ENCODE measurements around the gene ZNF341. TPM values are rescaled to one million over a fixed set of nuclear protein-coding genes. Genes with fewer than 3 reads are reported as not detected.
A peak's percentile ranks its signal among the peaks of the same experiment; 100 is the strongest.

The ZNF341 gene
- total RNA-seq, 1 donor from 2014 or later: 5.3 TPM

DNA sequence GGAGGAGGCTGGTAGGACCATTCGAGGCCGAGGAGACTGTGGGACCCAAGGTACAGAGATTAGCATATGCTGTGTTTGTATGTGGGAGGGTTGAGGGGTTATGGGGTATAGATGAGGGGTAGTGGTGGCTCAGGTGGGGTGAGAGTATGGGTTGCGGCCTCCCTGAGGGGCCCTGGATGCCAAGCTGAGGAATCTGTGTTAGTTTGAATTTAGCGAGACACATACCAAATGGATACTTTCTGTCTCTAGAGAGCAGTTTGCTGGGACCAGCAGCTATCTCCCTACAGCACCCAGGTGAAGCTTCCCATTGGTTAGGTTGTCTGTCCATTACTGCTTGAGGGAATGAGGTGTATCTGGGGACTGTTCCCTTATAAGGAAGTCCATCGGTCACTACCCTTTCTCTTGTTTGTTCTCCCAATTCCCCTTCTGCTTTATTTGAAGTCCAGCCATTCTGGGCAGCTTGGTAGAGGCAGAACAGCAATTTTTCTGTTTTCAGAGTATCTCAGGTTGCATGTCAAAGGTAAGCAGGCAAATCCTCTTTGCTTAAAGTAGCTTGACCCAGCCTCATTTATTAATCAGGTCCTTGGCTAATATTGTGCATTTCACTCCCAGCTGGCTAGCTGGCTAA lies 94.6 kb downstream of the ZNF341 start:
- Mint-ChIP-seq H3K36me3 (no peaks in the 10 kb centered on the region), H3K9me3 (no peaks in the 10 kb centered on the region), H3K27ac (peak overlapping the region; percentile 80), H3K4me3 (no peak overlapping the region), H3K4me1 (peaks cover 56% of the 10 kb centered on the region), H3K27me3 (ENCODE audit: low read depth) (no peaks in the 10 kb centered on the region)
- DNase-seq (ENCODE audit: low spot score in 2 of 2, unreplicated experiment in 2 of 2): no peak
- TF ChIP-seq, protein P1, sequence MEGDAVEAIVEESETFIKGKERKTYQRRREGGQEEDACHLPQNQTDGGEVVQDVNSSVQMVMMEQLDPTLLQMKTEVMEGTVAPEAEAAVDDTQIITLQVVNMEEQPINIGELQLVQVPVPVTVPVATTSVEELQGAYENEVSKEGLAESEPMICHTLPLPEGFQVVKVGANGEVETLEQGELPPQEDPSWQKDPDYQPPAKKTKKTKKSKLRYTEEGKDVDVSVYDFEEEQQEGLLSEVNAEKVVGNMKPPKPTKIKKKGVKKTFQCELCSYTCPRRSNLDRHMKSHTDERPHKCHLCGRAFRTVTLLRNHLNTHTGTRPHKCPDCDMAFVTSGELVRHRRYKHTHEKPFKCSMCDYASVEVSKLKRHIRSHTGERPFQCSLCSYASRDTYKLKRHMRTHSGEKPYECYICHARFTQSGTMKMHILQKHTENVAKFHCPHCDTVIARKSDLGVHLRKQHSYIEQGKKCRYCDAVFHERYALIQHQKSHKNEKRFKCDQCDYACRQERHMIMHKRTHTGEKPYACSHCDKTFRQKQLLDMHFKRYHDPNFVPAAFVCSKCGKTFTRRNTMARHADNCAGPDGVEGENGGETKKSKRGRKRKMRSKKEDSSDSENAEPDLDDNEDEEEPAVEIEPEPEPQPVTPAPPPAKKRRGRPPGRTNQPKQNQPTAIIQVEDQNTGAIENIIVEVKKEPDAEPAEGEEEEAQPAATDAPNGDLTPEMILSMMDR (IDR thresholded peaks at IDR 0.05; ENCODE audit: unreplicated experiment): no peak

- peaks cover 63% of the 10 kb centered on the region for H3K4me1 Mint-ChIP-seq
- H3K27ac Mint-ChIP-seq: peak overlapping the region; percentile 80
- DNase-seq (ENCODE audit: low spot score in 2 of 2, unreplicated experiment in 2 of 2): no peak
These were observed 95.3 kb downstream of the ZNF341 start for GRCh38 chr20:33827109-33827508.

DNA sequence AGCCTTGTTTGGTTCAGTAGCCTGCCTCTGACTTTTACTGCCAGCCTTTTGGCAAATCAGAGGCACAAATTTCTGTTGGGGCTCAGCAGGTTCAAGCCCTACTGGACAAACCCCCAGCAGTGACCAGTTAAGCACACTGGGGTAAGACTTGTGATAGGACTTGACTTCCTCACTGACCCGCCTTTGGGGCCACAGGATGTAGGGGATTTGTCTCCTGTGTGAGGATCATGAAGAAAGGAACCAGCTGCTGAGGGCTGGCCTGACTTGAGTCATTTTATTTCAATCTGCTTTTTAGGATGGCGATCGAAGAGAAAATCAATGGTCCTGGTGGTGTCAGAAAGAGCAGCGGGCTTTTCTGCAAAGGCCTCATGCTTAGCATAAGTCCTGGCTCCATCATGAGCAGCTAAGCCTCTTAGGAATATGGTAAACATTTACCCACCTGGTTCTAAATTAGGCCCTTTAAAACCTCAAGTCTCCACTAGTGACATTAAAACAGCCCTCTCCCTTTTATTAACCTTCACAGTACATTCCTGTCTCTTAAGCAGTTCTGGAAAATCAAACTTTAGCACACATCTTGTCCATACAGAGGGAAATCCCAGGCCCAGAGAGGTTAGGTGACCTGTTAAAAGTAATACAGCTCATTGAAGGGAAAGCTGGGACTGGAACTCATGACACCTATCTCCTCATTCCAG lies 96.0 kb downstream of the ZNF341 start:
- DNase-seq (ENCODE audit: low spot score in 2 of 2, unreplicated experiment in 2 of 2): no peak
- Mint-ChIP-seq H3K27ac (peak overlapping the region; percentile 91), H3K4me3 (no peak overlapping the region), H3K36me3 (no peaks in the 10 kb centered on the region), H3K27me3 (ENCODE audit: low read depth) (no peaks in the 10 kb centered on the region), H3K9me3 (no peaks in the 10 kb centered on the region), H3K4me1 (peaks cover 67% of the 10 kb centered on the region)
- TF ChIP-seq, protein P1 (IDR thresholded peaks at IDR 0.05; ENCODE audit: unreplicated experiment): no peak

More at GRCh38 chr20:33827109-33827508, 95.3 kb downstream of the ZNF341 start:
- H3K4me3 Mint-ChIP-seq: no peak overlapping the region
- no peaks in the 10 kb centered on the region for H3K36me3 Mint-ChIP-seq
- no peaks in the 10 kb centered on the region for H3K27me3 Mint-ChIP-seq (ENCODE audit: low read depth)
- TF ChIP-seq, protein P1 (IDR thresholded peaks at IDR 0.05; ENCODE audit: unreplicated experiment): no peak
- H3K9me3 Mint-ChIP-seq: no peaks in the 10 kb centered on the region

DNA sequence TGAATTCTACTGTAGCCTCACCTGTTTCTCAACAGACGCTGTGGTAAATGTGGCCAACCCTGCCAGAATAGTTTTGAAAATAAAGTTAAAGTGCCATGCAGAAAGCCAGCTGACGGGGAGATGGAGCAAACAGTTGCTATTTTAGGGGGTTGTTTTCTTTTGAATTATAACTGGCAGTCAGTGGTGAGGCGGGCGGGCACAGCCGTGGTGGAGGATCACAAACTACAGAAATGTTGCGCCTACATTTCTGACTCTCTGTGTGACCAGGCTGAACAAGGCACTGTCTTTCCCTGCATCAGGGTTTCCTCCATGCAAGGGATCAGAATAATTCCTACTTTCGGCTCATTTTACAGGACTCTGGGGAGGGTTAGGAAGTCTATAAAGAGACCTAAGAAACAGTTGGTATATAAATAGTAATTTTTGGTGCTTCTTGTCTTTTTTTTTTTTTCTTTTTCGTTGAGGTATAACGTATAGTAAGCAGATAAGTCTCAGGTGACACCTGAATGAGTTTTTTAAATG lies 96.6 kb downstream of the ZNF341 start:
- no peaks in the 10 kb centered on the region for H3K9me3 Mint-ChIP-seq
- peaks cover 3% of the 10 kb centered on the region for H3K36me3 Mint-ChIP-seq
- no peak for DNase-seq (ENCODE audit: low spot score in 2 of 2, unreplicated experiment in 2 of 2)
- H3K27ac Mint-ChIP-seq: peak overlapping the region; percentile 91
- no peak overlapping the region for H3K4me3 Mint-ChIP-seq
- H3K27me3 Mint-ChIP-seq (ENCODE audit: low read depth): no peaks in the 10 kb centered on the region
- TF ChIP-seq, protein P1 (IDR thresholded peaks at IDR 0.05; ENCODE audit: unreplicated experiment): no peak
- H3K4me1 Mint-ChIP-seq: peaks cover 72% of the 10 kb centered on the region

GRCh38 chr20:33828967-33829560 lies 97.3 kb downstream of the ZNF341 start:
- DNase-seq (ENCODE audit: low spot score in 2 of 2, unreplicated experiment in 2 of 2): no peak

More at GRCh38 chr20:33828967-33829560, 97.3 kb downstream of the ZNF341 start:
- peaks cover 79% of the 10 kb centered on the region for H3K4me1 Mint-ChIP-seq
- peak overlapping the region; percentile 91 for H3K27ac Mint-ChIP-seq
- no peak overlapping the region for H3K4me3 Mint-ChIP-seq
- H3K9me3 Mint-ChIP-seq: no peaks in the 10 kb centered on the region
- H3K36me3 Mint-ChIP-seq: peaks cover 6% of the 10 kb centered on the region
- no peaks in the 10 kb centered on the region for H3K27me3 Mint-ChIP-seq (ENCODE audit: low read depth)
- TF ChIP-seq, protein P1 (IDR thresholded peaks at IDR 0.05; ENCODE audit: unreplicated experiment): no peak
